ENCODE measurements around the gene TFEC.

The TFEC gene

GRCh38 chr7:116045532-116045931, 15.0 kb upstream of the TFEC start:
- ChIA-PET CTCF (interaction anchor here (1.6 kb wide), 1 partner anchor 20 kb away, joined by 3 read pairs; no protein-coding TSS in a partner anchor), POLR2A (no interaction called here)
- DNase-seq (ENCODE audit: extremely low spot score), result no peak
- TF ChIP-seq CTCF (IDR thresholded peaks at IDR 0.05; ENCODE audit: control extremely low read depth, extremely low read depth, low read depth, missing control alignments), result no peak

GRCh38 chr7:116041615-116042014, 11.1 kb upstream of the TFEC start:
- DNase-seq (ENCODE audit: extremely low spot score), result peak; percentile 7
- CTCF ChIA-PET, result interaction anchor here (1.5 to 1.9 kb wide), 4 partner anchors 10 to 40 kb away, joined by 3 to 5 read pairs (median 4); no protein-coding TSS in a partner anchor
- TF ChIP-seq CTCF (IDR thresholded peaks at IDR 0.05; ENCODE audit: control extremely low read depth, extremely low read depth, low read depth, missing control alignments), result no peak
- POLR2A ChIA-PET, result interaction anchor here (0.7 kb wide), 1 partner anchor 14 kb away, joined by 3 read pairs; no protein-coding TSS in a partner anchor

GRCh38 chr7:116037401-116037800, 6.8 kb upstream of the TFEC start:
- ChIA-PET CTCF (interaction anchor here (1.1 kb wide), 1 partner anchor 12 kb away, joined by 3 read pairs; no protein-coding TSS in a partner anchor), POLR2A (no interaction called here)
- DNase-seq (ENCODE audit: extremely low spot score), result no peak
- no peak for TF ChIP-seq CTCF (IDR thresholded peaks at IDR 0.05; ENCODE audit: control extremely low read depth, extremely low read depth, low read depth, missing control alignments)

- no peak for DNase-seq (ENCODE audit: extremely low spot score)
- ChIA-PET POLR2A (no interaction called here), CTCF (interaction anchor here (0.9 to 1.8 kb wide), 4 partner anchors 9 to 16 kb away, joined by 3 to 7 read pairs (median 3); no protein-coding TSS in a partner anchor)
- TF ChIP-seq CTCF (IDR thresholded peaks at IDR 0.05; ENCODE audit: control extremely low read depth, extremely low read depth, low read depth, missing control alignments), result no peak
Observed at GRCh38 chr7:116034411-116034810, 3.8 kb upstream of the TFEC start.

- CTCF ChIA-PET, result interaction anchor here (1.8 kb wide), 1 partner anchor 8 kb away, joined by 7 read pairs; no protein-coding TSS in a partner anchor
- no peak for TF ChIP-seq CTCF (IDR thresholded peaks at IDR 0.05; ENCODE audit: control extremely low read depth, extremely low read depth, low read depth, missing control alignments)
- no peak for DNase-seq (ENCODE audit: extremely low spot score)
- POLR2A ChIA-PET, result no interaction called here
Observed at GRCh38 chr7:116032886-116033285, 2.3 kb upstream of the TFEC start.

GRCh38 chr7:116028787-116029186, 1.8 kb downstream of the TFEC start:
- TF ChIP-seq CTCF (IDR thresholded peaks at IDR 0.05; ENCODE audit: control extremely low read depth, extremely low read depth, low read depth, missing control alignments), result no peak
- DNase-seq (ENCODE audit: extremely low spot score), result peak; percentile 6
- CTCF ChIA-PET, result interaction anchor here (1.2 to 2.8 kb wide), 2 partner anchors 10 to 13 kb away, joined by 4 to 14 read pairs; no protein-coding TSS in a partner anchor
- POLR2A ChIA-PET, result no interaction called here

Measured in GM10248 (cell line).